ENCODE data around the gene ZNF423. TPM values are rescaled to one million over a fixed set of nuclear protein-coding genes. Genes with fewer than 3 reads are reported as not detected.

Gene ZNF423
- polyA plus RNA-seq, 1 of the 3 experiments (the other 2 are of a cell fraction): 1.2 TPM

DNA sequence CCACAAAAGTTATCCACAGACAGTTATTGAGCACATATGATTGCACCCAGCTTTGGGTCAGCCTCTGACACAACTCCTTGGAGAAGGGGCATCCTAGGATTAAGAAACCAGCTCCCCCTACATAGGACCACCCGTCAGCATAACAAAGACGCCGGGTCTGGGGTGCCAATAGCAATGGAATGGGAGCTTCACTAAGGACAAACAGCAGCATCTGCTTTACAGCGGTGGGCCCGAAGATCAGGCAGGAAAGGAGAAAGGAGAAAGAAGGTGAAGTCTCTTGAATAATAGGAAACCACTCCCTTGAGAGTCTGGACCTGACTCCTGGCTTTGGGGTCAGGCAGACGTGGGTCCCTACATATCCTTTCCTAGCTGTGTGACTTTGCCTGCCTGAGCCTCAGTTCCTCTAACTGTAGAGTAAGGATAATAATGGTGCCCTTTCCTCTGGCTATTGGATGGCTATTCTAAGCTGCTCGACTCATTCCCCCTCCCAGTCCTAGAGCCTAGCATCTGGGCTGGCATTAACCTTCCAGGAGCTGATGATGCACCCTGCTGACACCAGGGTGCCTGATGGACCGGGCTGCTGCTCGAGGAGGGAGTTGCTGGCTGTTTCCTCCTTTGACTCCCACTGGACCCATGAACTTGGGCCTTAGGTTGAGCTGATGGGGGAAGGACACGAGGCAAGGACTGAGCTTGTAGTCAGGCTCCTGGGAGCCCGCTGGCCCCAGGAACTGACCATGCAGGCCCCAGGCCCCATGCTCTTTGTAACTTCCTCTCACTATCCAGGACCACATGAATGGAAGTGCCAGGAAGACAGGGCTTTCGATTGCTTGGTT, 388.2 kb downstream of the ZNF423 start:
- Histone ChIP-seq H3K79me2 (ENCODE audit: insufficient read depth) (no peaks in the 10 kb centered on the region), H3K9me3 (no peaks in the 10 kb centered on the region), H3K36me3 (replicated peaks in 1 of 2; ENCODE audit: control insufficient read depth in 1 of 2, insufficient read depth in 2 of 2, low read length in 1 of 2) (no peaks in the 10 kb centered on the region), H3F3A (replicated peaks; ENCODE audit: insufficient read depth) (no peaks in the 10 kb centered on the region), H3K9ac (no peak overlapping the region), H4K20me1 (ENCODE audit: insufficient read depth) (no peaks in the 10 kb centered on the region), H3K4me3 (ENCODE audit: low read depth in 2 of 2, low read length in 1 of 2) (no peak overlapping the region), H3K9me2 (no peaks in the 10 kb centered on the region), H3K27me3 (ENCODE audit: insufficient read depth) (no peaks in the 10 kb centered on the region), H3K4me2 (no peak overlapping the region), H3K4me1 (ENCODE audit: control insufficient read depth in 1 of 2, insufficient read depth in 2 of 2, low read depth in 1 of 2, low read length in 1 of 2) (peaks cover 0 to 10% of the 10 kb centered on the region in 2 experiments; a peak in 1 of 4 replicates), H3K27ac (ENCODE audit: low read depth in 2 of 2, low read length in 1 of 2) (no peak overlapping the region), H2AFZ (ENCODE audit: low read depth) (no peak overlapping the region)
- TF ChIP-seq, protein P1, sequence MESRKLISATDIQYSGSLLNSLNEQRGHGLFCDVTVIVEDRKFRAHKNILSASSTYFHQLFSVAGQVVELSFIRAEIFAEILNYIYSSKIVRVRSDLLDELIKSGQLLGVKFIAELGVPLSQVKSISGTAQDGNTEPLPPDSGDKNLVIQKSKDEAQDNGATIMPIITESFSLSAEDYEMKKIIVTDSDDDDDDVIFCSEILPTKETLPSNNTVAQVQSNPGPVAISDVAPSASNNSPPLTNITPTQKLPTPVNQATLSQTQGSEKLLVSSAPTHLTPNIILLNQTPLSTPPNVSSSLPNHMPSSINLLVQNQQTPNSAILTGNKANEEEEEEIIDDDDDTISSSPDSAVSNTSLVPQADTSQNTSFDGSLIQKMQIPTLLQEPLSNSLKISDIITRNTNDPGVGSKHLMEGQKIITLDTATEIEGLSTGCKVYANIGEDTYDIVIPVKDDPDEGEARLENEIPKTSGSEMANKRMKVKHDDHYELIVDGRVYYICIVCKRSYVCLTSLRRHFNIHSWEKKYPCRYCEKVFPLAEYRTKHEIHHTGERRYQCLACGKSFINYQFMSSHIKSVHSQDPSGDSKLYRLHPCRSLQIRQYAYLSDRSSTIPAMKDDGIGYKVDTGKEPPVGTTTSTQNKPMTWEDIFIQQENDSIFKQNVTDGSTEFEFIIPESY (IDR thresholded peaks at IDR 0.05; ENCODE audit: borderline replicate concordance, low read depth): no peak
- TF ChIP-seq RXRA (IDR thresholded peaks at IDR 0.05; ENCODE audit: borderline replicate concordance, low read depth) (no peak), GATA2 (CRISPR knock-in tag; IDR thresholded peaks at IDR 0.05) (no peak), FOXM1 (IDR thresholded peaks at IDR 0.05; ENCODE audit: low read depth) (no peak), RCOR1 (IDR thresholded peaks at IDR 0.05; ENCODE audit: low read length) (no peak), MAX (IDR thresholded peaks at IDR 0.05; ENCODE audit: low read depth) (no peak), TEAD4 (IDR thresholded peaks at IDR 0.05; ENCODE audit: borderline replicate concordance, insufficient read depth) (no peak), FOSL2 (IDR thresholded peaks at IDR 0.05; ENCODE audit: borderline replicate concordance, low read depth) (no peak), SIN3A (IDR thresholded peaks at IDR 0.05; ENCODE audit: borderline replicate concordance, low read depth, low read length) (no peak), NRF1 (IDR thresholded peaks at IDR 0.05; ENCODE audit: low read depth, low read length) (no peak), RFX5 (IDR thresholded peaks at IDR 0.05; ENCODE audit: low read length) (no peak), ELF1 (IDR thresholded peaks at IDR 0.05) (no peak), TAF1 (IDR thresholded peaks at IDR 0.05; ENCODE audit: borderline replicate concordance, low read depth, low read length) (no peak), REST (IDR thresholded peaks at IDR 0.05; ENCODE audit: low read depth, low read length) (no peak)
- TF ChIP-seq, protein P2, sequence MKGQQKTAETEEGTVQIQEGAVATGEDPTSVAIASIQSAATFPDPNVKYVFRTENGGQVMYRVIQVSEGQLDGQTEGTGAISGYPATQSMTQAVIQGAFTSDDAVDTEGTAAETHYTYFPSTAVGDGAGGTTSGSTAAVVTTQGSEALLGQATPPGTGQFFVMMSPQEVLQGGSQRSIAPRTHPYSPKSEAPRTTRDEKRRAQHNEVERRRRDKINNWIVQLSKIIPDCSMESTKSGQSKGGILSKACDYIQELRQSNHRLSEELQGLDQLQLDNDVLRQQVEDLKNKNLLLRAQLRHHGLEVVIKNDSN (IDR thresholded peaks at IDR 0.05; ENCODE audit: borderline replicate concordance, low read depth): no peak
- TF ChIP-seq, protein P3, sequence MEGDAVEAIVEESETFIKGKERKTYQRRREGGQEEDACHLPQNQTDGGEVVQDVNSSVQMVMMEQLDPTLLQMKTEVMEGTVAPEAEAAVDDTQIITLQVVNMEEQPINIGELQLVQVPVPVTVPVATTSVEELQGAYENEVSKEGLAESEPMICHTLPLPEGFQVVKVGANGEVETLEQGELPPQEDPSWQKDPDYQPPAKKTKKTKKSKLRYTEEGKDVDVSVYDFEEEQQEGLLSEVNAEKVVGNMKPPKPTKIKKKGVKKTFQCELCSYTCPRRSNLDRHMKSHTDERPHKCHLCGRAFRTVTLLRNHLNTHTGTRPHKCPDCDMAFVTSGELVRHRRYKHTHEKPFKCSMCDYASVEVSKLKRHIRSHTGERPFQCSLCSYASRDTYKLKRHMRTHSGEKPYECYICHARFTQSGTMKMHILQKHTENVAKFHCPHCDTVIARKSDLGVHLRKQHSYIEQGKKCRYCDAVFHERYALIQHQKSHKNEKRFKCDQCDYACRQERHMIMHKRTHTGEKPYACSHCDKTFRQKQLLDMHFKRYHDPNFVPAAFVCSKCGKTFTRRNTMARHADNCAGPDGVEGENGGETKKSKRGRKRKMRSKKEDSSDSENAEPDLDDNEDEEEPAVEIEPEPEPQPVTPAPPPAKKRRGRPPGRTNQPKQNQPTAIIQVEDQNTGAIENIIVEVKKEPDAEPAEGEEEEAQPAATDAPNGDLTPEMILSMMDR (IDR thresholded peaks at IDR 0.05): no peak
- ChIA-PET POLR2A (no interaction called here), CTCF (interaction anchor here (1.1 kb wide), 1 partner anchor 60 kb away, joined by 3 read pairs; no protein-coding TSS in a partner anchor)
- WGBS (ENCODE audit: low lambda C conversion rate): 38% methylated on average over 9 of the region's 12 CpGs
- DNase-seq: no peak
